NB4 (cell line): Measurements from ENCODE around the gene SCN1B.

Experiments
- DNase-seq: peaks from one replicate; pipeline ENCODE4 v3.0.0; 2010; ENCODE audit warnings: low read depth
- H3K4me3 ChIP-seq: one replicate; pipeline ENCODE4 v1.5.1; 2011; ENCODE audit warnings: mild to moderate bottlenecking, low read depth, low read length, moderate library complexity
- CTCF ChIP-seq: IDR thresholded peaks from one replicate; pipeline ENCODE4 v1.5.1; 2012; ENCODE audit warnings: low read depth, low read length
- MAX ChIP-seq: IDR thresholded peaks from 2 replicates; pipeline ENCODE4 v1.6.1; 2011; ENCODE audit warnings: low read depth, low read length
- MYC ChIP-seq: IDR thresholded peaks from 2 replicates; pipeline ENCODE4 v1.6.1; 2011; ENCODE audit warnings: low read depth, low read length
- POLR2A ChIP-seq: IDR thresholded peaks from 2 replicates; pipeline ENCODE4 v1.6.1; 2011; ENCODE audit warnings: mild to moderate bottlenecking; ENCODE audit not compliant: insufficient read length; ENCODE audit errors: extremely low read depth

The SCN1B gene

GRCh38 chr19:34999498-35000337 is 30.6 kb upstream of the SCN1B start, which contains the start of gene GRAMD1A:
Gene GRAMD1A, plus strand, starts transcription at chr19:35000323. Its CDS starts 156 bp downstream, at chr19:35000479.
- peak; percentile 83 for DNase-seq
- H3K4me3 ChIP-seq: peak within 1 kb of the TSS; percentile 83
- TF ChIP-seq MAX (no peak), CTCF (no peak), POLR2A (no peak), MYC (no peak)

DNA sequence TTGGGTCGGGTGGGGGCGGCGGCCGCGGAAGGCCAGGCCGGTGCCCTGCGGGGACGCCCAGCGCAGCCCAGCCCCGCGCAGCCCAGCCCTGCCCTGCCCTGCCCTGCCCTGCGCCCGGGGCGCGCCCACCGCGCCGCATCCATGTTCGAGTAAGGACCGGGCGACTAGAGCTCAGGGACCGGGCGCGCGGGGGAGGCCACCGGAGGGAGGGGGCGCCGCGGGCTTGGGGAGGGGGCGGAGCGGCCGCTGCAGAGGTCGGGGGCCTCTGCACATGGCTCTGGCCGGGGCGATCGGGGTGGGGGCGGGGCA is 30.0 kb upstream of the SCN1B start:
- DNase-seq: no peak
- no peak overlapping the region for H3K4me3 ChIP-seq
- TF ChIP-seq MAX (no peak), POLR2A (peak; percentile 46), MYC (no peak), CTCF (no peak)

DNA sequence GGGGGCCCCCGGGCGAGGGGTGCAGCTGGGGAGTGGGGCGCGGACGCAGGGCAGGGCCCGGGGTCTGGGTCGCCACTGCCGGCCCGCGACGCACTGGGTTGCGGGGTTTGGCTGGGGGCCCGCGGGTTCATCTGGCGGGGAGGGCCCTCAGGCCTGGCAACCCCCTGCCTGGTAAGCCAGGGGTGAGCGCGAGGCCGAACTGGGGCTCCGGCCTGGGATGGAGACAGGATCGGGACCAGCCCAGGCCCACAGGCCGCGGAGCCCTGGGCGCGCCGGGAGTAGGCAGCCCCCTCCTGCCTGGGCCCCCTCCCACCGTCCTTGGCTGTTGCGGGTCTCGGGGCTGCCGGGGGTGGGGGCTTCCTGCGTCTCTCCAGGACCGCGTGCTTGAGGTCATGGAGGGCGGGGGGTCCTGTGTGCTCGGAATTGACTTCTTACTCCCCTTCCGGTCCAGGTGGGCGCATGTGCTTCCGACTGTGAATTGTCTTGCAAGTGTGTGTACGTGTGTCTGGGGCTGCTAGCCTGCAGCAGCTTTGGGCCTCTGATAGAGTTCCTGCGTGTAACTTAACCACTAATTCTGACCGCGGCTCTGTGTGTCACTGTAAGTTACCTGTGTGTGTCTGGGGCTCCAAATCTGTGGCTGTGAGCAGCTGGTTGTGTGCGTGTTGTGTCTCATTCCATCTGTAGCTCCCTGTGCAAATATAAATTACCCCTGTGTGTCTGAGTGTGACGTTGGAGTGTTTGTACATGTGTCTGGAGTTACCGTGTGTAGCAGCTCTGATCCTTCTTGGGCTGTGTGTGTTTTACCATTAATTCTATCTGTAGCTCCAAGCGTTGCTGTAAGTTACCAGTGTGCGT is 29.4 kb upstream of the SCN1B start:
- peak; percentile 70 for DNase-seq
- peak overlapping the region; percentile 83 for H3K4me3 ChIP-seq
- peak; percentile 96 for TF ChIP-seq MYC
- no peak for TF ChIP-seq CTCF
- TF ChIP-seq POLR2A: no peak
- TF ChIP-seq MAX: peak; percentile 91

GRCh38 chr19:35002037-35002535 is 28.2 kb upstream of the SCN1B start:
- TF ChIP-seq CTCF (no peak), POLR2A (no peak), MYC (no peak), MAX (no peak)
- peak overlapping the region; percentile 13 for H3K4me3 ChIP-seq
- no peak for DNase-seq

DNA sequence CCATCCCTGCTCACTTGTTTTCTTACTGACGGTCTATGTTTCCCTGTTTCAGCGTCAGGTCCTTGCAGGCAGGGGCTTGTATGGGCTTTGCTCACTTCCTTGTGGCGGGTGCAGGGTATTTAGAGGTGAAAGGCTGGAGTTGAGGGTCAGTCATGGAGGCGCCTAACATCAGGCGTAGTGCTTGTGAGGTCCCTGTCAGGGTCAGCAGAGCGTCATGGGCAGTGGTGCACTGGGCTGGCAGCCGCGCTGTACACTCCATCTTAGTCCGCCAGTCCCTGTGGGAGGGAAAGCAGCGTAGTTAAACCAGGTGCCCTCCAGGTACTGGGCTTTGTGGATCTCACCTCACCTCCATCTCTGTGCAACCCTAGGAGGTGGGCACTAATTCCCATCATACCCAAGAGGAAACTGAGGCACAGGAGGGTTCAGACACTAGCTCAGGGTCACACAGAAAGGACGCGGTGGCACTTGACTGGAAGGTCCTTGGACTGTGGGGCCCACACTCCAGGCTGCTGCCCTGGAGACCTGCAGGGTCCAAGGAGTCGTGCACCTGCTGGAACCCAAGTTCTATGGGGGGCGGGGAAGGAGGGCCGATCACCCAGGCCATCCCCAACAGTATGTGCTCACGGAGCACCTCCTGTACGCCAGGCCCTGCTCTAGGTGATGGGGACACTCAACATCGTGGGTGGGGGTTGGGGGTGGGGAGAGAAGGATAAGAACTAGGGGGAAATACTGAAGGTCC is 25.6 kb upstream of the SCN1B start:
- TF ChIP-seq MYC (no peak), CTCF (no peak), POLR2A (no peak), MAX (no peak)
- DNase-seq: no peak
- no peak overlapping the region for H3K4me3 ChIP-seq
